ENCODE results near the gene ANKRD33B. TPM values are rescaled to one million over a fixed set of nuclear protein-coding genes. Genes with fewer than 3 reads are reported as not detected.
"Not testable (repeated sequence)": the region's sequence is repeated elsewhere in the genome, so short reads cannot be mapped to it uniquely, and the experiment has no call there.

Gene ANKRD33B
- total RNA-seq, 1 experiment from 2014 or later = not detected

DNA sequence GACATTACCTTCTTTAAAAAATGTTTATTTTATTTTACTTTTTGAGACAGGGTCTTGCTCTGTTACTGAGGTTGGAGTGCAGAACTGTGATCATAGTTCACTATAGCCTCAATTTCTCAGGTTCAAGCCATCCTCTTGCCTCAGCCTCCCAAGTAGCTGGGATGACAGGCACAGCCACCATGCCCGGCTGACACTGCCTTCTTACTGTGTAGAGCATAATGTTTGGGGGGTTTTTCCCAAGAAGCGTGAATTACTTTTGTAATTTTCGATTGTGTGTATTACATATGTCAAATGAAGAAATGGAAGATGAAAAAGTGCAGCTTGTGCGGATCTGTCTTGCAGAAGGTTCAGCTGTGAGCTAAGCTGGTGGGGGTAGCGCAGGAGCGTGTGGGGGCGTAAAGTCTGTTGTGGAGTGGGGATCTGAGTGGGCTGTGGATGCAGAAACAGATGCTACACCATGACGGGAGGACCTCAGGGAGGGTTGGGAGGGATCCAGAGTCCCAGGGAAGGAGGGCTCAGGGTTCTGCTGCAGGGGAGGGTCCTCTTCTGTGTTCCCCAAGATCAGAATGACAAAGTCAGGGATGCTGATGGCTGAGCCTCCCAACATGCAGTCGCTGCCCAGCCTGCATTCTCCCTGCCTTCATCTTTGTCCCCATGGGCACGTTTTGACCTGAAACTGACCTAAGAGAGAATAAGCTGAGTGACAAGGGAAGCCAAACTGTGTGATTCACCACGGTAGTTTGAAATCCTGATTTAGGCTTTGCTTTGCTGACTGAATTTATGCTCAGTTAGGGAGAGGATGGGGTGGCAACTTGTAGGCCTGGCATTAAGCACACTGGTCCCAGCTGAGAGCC is 6.8 kb upstream of the ANKRD33B start:
- no peak for DNase-seq (ENCODE audit: low spot score)

DNA sequence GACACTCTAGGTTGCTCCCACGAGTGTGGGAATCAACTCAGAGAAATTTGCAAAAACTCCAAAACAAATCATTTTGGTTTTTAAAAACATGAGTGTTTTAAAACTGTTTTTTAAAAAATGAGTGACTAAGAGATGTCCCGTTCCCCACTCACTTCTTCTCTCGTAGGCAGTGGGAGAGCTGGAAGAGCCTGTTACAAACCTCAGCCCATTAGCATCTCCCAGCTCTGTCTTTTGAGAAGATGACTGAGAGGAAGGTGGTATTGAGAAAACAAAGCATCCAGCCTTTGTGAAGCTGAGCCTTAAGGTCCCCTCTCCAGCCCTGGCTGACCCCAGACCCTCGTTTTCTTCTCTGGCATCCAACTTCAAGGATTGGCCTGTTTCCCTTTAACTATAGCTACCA is 4.7 kb upstream of the ANKRD33B start:
- DNase-seq (ENCODE audit: low spot score) = no peak

- DNase-seq (ENCODE audit: low spot score) = no peak
These were observed 4.0 kb upstream of the ANKRD33B start for GRCh38 chr5:10559871-10560270.

DNA sequence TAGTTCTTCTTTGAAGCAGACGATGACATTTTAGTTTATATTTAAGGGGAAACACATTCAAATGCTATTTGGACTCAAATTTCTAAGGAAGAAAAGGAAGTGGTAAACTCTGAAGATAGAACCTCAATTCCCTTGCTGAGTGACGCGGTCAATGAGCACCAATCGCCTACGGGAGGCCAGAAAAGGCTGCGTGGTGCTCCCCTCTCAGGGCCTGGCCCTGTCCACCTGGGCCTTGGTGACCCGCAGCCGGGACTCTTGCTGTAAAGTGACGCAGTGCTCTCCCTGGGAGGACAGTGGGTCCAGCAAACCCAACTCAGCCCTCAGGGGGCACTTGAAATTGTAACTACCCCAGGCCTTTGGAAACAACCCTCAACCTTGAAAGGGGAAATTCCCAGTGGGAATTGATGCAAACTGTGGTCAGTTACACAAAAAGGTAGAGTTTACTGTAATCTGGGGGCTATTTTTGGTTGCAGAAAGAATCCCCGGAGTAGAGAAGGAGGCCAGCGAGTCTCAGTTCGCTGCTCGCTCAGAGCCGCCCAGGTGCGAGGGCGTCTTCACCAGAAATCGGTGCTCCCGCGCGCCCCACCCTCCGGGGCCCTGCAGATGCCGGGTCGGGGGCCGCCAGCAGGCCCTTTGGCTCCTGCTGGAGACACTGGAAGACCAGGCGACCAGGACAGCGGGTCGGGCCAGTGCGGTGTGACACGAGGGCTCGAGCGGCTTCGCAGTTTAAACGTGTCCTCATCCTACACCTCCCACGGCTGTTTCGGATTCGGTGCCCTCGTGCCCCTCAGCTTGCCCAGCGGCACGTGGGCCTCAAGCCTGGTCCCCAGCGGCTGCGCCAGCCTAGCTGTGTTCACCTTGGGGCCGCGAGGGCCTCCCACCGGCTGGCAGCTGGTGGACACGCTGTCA is 1.4 kb upstream of the ANKRD33B start:
- DNase-seq (ENCODE audit: low spot score) = no peak

- no peak for DNase-seq (ENCODE audit: low spot score)
These were observed 543 bp upstream of the ANKRD33B start for GRCh38 chr5:10563110-10563944.

DNA sequence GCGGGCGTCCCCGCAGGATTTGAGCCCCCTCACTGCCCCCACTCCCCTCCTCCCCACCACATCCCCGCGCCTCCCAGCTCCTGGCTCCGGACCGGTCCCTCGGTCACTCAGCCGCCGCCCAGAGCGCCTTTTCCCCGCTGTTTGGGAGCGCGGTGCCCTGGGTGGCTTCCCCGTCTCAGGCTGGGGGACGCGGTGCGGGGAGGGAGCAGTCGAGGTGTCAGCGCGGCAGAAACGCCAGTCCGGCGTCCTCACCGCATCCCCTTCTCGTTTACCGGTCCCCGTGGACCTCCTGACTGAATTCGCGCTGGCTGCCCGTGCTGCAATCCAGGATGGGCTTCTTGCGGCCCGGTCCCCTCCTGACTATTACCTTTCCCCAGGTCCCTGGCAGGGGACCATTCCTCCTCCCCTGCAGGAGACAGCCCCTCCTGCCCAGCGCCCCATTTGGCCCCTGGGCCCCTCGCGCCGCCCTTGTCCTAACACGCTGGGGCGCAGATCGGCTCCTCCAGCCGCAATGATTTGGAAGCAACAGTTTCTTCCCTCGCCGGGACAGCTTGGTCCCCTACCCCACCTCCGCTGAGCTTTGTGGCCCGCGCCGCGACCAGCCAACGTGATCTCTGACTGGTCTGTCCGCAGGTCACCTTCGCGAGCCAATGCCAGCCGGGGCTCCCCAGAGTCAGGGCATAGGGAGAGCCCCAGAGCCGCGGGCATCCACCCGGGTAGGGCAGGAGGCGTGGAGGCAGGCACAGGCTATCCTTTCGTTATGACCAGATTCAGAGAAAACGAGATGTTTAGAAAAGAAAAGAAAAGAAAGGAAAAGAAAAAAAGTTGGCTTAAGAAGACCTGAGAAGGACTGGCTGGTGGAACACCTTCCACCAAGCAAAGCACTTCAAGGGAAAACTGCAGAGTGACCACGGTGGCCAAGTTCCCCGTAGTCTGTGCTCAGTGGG is 1.2 kb downstream of the ANKRD33B start:
- no peak for DNase-seq (ENCODE audit: low spot score)

DNA sequence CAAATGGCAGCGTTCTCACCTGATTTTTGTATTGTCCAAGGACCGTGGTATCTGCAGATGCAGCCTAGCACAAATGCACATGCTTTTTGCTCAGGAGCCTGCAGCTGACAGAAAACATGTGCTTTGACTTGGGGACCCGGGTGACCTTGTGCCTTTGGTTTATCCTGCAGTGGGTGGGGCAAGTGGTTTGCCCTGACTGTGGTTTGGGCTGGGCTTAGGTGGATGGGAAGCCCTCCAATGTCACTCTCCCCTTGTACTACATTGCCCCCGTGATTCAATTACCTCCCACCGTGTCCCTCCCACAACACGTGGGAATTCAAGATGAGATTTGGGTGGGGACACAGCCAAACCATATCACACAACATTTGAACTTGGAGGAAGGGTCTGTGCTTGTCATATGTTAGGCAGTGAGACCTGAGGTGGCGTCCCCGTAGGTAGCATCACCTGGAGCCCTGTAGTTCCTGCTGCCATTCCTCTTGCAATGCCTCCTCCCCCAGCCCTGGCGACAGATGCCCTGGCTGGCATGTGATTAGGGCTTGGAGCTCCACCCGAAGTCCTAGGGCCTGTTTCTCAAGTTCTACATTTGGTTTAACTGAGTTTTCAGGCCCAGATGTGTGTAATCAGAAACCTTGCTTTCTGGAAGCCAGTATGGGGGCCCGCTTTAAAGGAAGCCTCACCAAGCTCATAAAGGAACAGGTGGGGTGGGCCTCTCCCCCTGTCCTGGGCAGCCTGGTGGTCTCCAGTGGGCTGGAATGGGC is 2.1 kb downstream of the ANKRD33B start:
- DNase-seq (ENCODE audit: low spot score) = no peak

GRCh38 chr5:10566543-10567068 is 2.7 kb downstream of the ANKRD33B start:
- no peak for DNase-seq (ENCODE audit: low spot score)

GRCh38 chr5:10567121-10567591 is 3.3 kb downstream of the ANKRD33B start:
- DNase-seq (ENCODE audit: low spot score) = no peak

DNA sequence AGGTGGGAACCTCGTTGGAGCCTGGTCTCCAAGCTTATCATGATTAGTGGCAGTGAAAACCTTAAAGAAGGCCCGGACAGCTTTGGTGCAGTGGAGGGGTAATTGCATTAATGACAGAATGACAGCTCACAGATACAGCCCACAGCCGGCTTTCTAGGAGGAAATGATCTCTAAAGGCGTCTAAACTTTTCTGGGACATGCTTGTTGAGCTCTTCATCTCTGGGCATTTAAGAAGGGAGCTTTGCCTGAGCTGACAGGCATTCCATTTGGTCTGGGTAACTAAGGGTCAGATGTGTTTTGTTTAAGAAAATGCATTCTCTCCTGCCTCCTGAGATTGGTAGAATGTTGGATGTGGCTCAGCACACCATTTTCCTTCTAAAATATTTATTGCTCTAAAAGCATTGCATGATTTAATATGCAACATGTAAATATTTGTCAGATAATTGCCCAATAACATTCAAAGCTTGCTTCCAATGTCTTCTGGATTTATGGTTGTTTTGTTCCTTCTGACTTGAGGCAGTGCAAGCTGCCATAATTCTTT is 4.0 kb downstream of the ANKRD33B start:
- DNase-seq (ENCODE audit: low spot score) = no peak

DNA sequence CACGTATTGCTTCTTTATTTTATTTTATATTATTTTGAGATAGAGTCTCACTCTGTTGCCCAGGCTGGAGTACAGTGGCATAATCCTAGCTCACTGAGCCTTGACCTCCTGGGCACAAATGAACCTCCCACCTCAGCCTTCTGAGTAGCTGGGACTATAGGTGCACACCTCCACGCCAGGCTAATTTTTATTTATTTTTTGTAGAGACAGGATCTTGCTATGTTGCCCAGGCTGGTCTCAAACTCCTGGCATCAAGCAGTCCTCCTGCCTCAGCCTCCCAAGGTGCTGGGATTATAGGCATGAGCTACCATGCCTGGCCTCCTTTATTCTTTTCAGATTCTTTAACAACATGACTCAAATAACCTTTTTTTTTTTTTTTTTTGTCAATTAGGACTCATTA is 6.7 kb downstream of the ANKRD33B start:
- DNase-seq (ENCODE audit: low spot score) = not testable (repeated sequence)

- no peak for DNase-seq (ENCODE audit: low spot score)
These were observed 8.6 kb downstream of the ANKRD33B start for GRCh38 chr5:10572451-10572850.

DNA sequence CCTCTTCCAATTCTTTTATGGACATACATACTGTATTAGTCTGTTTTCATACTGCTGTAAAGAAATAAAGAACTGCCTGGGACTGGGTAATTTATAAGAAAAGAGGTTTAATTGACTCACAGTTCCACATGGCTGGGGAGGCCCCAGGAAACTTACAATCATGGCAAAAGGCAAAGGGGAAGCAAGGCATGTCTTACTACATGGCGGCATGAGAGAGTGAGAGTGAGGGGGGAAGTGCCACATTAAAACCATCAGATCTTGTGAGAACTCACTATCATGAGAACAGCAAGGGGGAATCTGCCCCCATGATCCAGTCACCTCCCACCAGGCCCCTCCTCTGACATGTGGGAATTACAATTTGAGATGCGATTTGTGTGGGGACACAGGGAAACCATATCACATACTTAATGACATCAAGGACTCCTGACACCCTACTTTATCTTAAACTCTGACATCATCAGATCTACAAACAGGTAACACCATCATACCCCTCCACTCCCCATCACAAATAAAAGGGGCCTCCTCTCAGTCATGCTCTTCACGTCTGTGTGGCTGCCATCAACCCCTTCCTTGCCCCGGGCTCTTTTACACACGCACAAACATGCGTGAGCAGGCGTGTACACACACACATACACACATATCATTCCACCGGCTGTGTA is 9.7 kb downstream of the ANKRD33B start:
- no peak for DNase-seq (ENCODE audit: low spot score)

- DNase-seq (ENCODE audit: low spot score) = not testable (repeated sequence)
These were observed 11.0 kb downstream of the ANKRD33B start for GRCh38 chr5:10574879-10575278.

DNA sequence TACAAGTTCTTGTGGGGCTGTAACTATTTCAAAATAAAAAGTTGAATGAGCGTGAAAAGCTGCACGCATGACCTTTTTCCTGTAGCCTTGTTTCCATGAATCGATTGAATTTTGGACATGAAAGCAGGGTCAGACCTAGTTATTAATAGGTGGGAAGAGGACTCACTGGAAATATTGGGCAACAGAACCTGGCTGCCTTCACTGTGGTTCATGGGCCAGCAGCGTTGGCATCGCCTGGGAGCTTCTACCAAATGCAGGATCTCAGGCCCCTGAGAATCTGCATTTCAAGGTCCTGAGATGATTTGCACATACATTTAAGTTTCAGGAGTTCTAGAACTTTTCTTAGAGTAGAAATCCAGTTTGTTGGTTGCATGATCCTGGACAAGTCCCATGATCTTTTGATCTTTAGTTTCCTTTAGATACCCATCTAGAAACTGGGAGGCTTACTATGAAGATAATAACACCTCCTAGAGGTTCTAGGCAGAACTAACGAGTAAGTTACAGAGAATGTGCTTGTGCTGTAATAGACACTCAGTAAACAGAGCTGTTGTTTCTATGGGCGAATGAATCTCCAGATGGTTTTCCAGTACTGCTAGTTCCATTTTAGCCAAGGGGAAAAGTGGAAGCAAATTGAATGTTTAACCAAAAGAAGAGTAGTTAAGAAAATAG is 12.4 kb downstream of the ANKRD33B start:
- no peak for DNase-seq (ENCODE audit: low spot score)

DNA sequence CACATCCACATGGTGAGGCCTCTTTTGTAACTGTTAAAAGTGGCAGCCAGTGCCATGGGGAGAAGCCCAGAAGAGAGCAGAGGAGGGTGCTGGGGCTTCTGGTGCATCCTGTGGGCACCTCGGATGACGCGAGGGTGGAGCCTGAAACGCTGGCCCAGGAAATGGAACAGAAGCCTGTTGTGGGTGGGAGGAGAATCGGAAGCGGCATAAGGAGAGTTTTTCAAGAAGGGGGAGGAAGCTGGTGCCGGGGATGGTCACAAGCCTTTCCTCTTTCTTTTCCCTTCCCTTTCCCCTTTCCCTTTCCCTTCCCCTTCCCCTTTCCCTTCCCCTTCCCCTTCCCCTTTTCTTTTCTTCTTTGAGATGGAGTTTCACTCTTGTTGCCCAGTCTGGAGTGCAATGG is 12.9 kb downstream of the ANKRD33B start:
- DNase-seq (ENCODE audit: low spot score) = no peak

DNA sequence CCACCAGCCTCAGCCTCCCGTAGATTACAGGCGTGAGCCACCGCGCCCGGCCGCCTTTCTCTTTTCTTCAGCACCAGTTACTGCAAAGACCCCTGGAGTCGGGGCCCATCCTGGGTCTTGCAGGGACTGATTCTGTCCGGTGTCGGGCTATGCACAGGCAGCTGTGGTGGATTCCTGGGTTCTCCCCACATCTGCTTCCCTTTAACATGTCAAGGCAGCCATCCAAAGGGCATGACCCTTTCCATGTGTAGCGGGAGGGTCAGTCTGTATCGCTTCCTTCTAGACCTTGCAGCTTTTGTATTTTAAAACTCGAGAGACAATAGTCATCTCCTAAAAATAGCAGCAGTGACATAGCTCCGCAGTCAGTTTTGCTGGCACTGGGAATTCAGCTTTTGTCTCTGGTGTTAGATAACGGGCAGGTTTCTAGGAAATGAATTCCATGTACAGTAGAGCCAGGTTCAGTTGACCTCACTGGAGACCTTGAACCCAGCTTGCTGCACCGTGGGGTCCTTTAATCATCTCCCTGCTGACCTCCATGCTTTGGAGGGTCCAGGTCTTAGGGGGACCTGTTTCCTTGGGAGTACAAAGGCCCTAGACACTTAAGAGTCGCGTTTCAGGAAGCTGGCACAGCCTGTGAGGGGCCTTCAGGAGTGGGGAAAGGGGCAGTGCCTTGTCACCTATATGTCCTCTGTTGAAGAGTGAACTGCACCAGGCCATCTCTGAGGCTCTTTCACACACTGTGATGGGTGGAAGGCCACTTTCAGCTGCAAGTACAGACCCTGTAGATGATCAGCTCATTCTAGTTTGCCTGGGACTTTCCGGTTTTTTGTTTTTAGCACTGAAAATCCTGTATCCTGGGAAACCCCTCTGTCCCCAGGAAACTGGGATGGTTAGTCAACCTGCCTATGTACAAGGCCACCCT is 13.8 kb downstream of the ANKRD33B start:
- DNase-seq (ENCODE audit: low spot score) = no peak

Measured in HT-29 (cell line).